NCI-H748 (cell line): ENCODE measurements around the gene THOC6.

Source experiments
- DNase-seq: peaks from one replicate; lab custom pipeline; 2025; ENCODE audit not compliant: unreplicated experiment; lab: John Stamatoyannopoulos, UW

Gene THOC6

GRCh38 chr16:3023669-3024478 lies at the start of gene THOC6, which contains the start of gene HCFC1R1:
THOC6 (plus strand) TSS chr16:3024035; CDS start chr16:3024327, 292 bp downstream.
HCFC1R1 (minus strand) TSS chr16:3023942; CDS start chr16:3023941, 1 bp downstream.
- DNase-seq, result peak; percentile 96

GRCh38 chr16:2974319-2975056 lies 49.3 kb upstream of the THOC6 start:
- DNase-seq, result no peak

GRCh38 chr16:2975161-2975795 lies 48.6 kb upstream of the THOC6 start:
- no peak for DNase-seq

- DNase-seq, result no peak
Observed at GRCh38 chr16:2976201-2976600, 47.6 kb upstream of the THOC6 start.

- no peak for DNase-seq
Observed at GRCh38 chr16:2976673-2977072, 47.2 kb upstream of the THOC6 start.

- DNase-seq, result no peak
Observed at GRCh38 chr16:2977440-2977839, 46.4 kb upstream of the THOC6 start.

GRCh38 chr16:2979669-2980226 lies 44.1 kb upstream of the THOC6 start:
- peak; percentile 30 for DNase-seq

- peak; percentile 81 for DNase-seq
Observed at GRCh38 chr16:2980227-2981176, 43.3 kb upstream of the THOC6 start, which contains the start of gene PKMYT1. PKMYT1 (minus strand) TSS chr16:2980446; CDS start chr16:2979657, 789 bp downstream.

- no peak for DNase-seq
Observed at GRCh38 chr16:2981177-2981898, 42.5 kb upstream of the THOC6 start.

- DNase-seq, result no peak
Observed at GRCh38 chr16:2981899-2982250, 42.0 kb upstream of the THOC6 start.

GRCh38 chr16:2982402-2982801 lies 41.4 kb upstream of the THOC6 start:
- DNase-seq, result no peak

GRCh38 chr16:2983706-2984136 lies 40.1 kb upstream of the THOC6 start:
- DNase-seq, result peak; percentile 76

- no peak for DNase-seq
Observed at GRCh38 chr16:2985462-2985861, 38.4 kb upstream of the THOC6 start.

GRCh38 chr16:2985893-2986355 lies 37.9 kb upstream of the THOC6 start:
- no peak for DNase-seq

- no peak for DNase-seq
Observed at GRCh38 chr16:2986623-2987188, 37.1 kb upstream of the THOC6 start.

- no peak for DNase-seq
Observed at GRCh38 chr16:2987286-2987685, 36.5 kb upstream of the THOC6 start.

- DNase-seq, result no peak
Observed at GRCh38 chr16:2987833-2988232, 36.0 kb upstream of the THOC6 start.

- no peak for DNase-seq
Observed at GRCh38 chr16:2988590-2989099, 35.2 kb upstream of the THOC6 start.

- no peak for DNase-seq
Observed at GRCh38 chr16:2990891-2991290, 32.9 kb upstream of the THOC6 start.
